ENCODE results near the gene FBXO31. TPM values are rescaled to one million over a fixed set of nuclear protein-coding genes. Genes with fewer than 3 reads are reported as not detected.
"Not testable (repeated sequence)": the region's sequence is repeated elsewhere in the genome, so short reads cannot be mapped to it uniquely, and the experiment has no call there.

The FBXO31 gene
- total and polyA plus RNA-seq, 2 donors (not counting 3 experiments of a cell fraction or from before 2014, with no cell fraction given) = 17.1 to 31.8 TPM

- DNase-seq (ENCODE audit: low read depth, low spot score) = no peak
- intact Hi-C loops (cut with micrococcal nuclease) (loop anchor here (10.0 kb wide), 2 partner anchors 316 to 716 kb away; no protein-coding TSS in a partner anchor), dilution Hi-C loops (cut with MboI; ENCODE audit: extremely low pct_ligation_motif_present, low sequenced_read_pairs) (no loop called here)
- H3K9ac ChIP-seq (replicated peaks; ENCODE audit: extremely low read depth, insufficient read depth, low read length) = no peak overlapping the region
- H3K27ac ChIP-seq (ENCODE audit: insufficient read depth, low read depth, low read length) = no peak overlapping the region
- POLR2A ChIA-PET = interaction anchor here (0.7 kb wide), 1 partner anchor 11 kb away, joined by 3 read pairs; no protein-coding TSS in a partner anchor
- peaks cover 2% of the 10 kb centered on the region for H4K20me1 ChIP-seq (replicated peaks; ENCODE audit: control insufficient read depth, extremely low read depth, insufficient read depth, low read length)
- no peaks in the 10 kb centered on the region for H3K36me3 ChIP-seq (ENCODE audit: control insufficient read depth in 2 of 2, extremely low read depth in 1 of 2, insufficient read depth in 2 of 2, low read length in 2 of 2)
- peaks cover 57% of the 10 kb centered on the region for H3K79me2 ChIP-seq (ENCODE audit: control insufficient read depth, insufficient read depth, low read length)
- no peak for FAIRE-seq
- H3K9me3 ChIP-seq (replicated peaks; ENCODE audit: control insufficient read depth, insufficient read depth, low read length) = no peaks in the 10 kb centered on the region
- H3K4me1 ChIP-seq (ENCODE audit: control insufficient read depth, extremely low read depth, insufficient read depth, low read length) = peaks cover 27% of the 10 kb centered on the region
- H3K27me3 ChIP-seq (ENCODE audit: control insufficient read depth in 2 of 2, insufficient read depth in 2 of 2, low read length in 2 of 2) = no peaks in the 10 kb centered on the region
- CTCF ChIA-PET = interaction anchor here (1.5 kb wide), 1 partner anchor 63 kb away, joined by 5 read pairs; the partner anchor contains the start of gene C16orf95
- no peak overlapping the region for H3K4me2 ChIP-seq (ENCODE audit: insufficient read depth, low read length)
- TF ChIP-seq EZH2 (IDR thresholded peaks at IDR 0.05; ENCODE audit: borderline replicate concordance, low read depth, low read length, severe bottlenecking) (no peak), POLR2A (IDR thresholded peaks at IDR 0.05; ENCODE audit: low read depth, low read length) (no peak), MYC (IDR thresholded peaks at IDR 0.05; ENCODE audit: low read depth, low read length) (no peak), MAX (IDR thresholded peaks at IDR 0.05; ENCODE audit: insufficient read depth, insufficient read length) (no peak)
- no TSS peak for BruUV-seq (replicated peaks)
- H2AFZ ChIP-seq (ENCODE audit: low read depth, low read length) = no peak overlapping the region
- no peaks in the 10 kb centered on the region for H3K9me1 ChIP-seq (replicated peaks; ENCODE audit: control insufficient read depth, extremely low read depth, insufficient read depth, low read length)
- no peak overlapping the region for H3K4me3 ChIP-seq (replicated peaks in 1 of 3; ENCODE audit: insufficient read depth in 1 of 3, low read depth in 1 of 3, low read length in 3 of 3)
These were observed 3.2 kb downstream of the FBXO31 start for GRCh38 chr16:87380403-87380802.

GRCh38 chr16:87379312-87379752, 4.2 kb downstream of the FBXO31 start:
- intact Hi-C loops (cut with micrococcal nuclease); H2AFZ ChIP-seq (ENCODE audit: low read depth, low read length); H3K36me3 ChIP-seq (ENCODE audit: control insufficient read depth in 2 of 2, extremely low read depth in 1 of 2, insufficient read depth in 2 of 2, low read length in 2 of 2); H3K4me3 ChIP-seq (replicated peaks in 1 of 3; ENCODE audit: insufficient read depth in 1 of 3, low read depth in 1 of 3, low read length in 3 of 3); FAIRE-seq; CTCF ChIA-PET; H3K9me1 ChIP-seq (replicated peaks; ENCODE audit: control insufficient read depth, extremely low read depth, insufficient read depth, low read length); H3K4me2 ChIP-seq (ENCODE audit: insufficient read depth, low read length); H3K9me3 ChIP-seq (replicated peaks; ENCODE audit: control insufficient read depth, insufficient read depth, low read length); dilution Hi-C loops (cut with MboI; ENCODE audit: extremely low pct_ligation_motif_present, low sequenced_read_pairs); H3K27me3 ChIP-seq (ENCODE audit: control insufficient read depth in 2 of 2, insufficient read depth in 2 of 2, low read length in 2 of 2); DNase-seq (ENCODE audit: low read depth, low spot score); H3K27ac ChIP-seq (ENCODE audit: insufficient read depth, low read depth, low read length); BruUV-seq (replicated peaks); H4K20me1 ChIP-seq (replicated peaks; ENCODE audit: control insufficient read depth, extremely low read depth, insufficient read depth, low read length); H3K9ac ChIP-seq (replicated peaks; ENCODE audit: extremely low read depth, insufficient read depth, low read length): not testable (repeated sequence)
- H3K4me1 ChIP-seq (ENCODE audit: control insufficient read depth, extremely low read depth, insufficient read depth, low read length) = peaks cover 28% of the 10 kb centered on the region
- POLR2A ChIA-PET = interaction anchor here (0.6 kb wide), 1 partner anchor 15 kb away, joined by 4 read pairs; no protein-coding TSS in a partner anchor
- H3K79me2 ChIP-seq (ENCODE audit: control insufficient read depth, insufficient read depth, low read length) = peaks cover 64% of the 10 kb centered on the region

All from endothelial cell of umbilical vein (primary cell).